ENCODE measurements around the gene SAMD13.

SAMD13 gene

DNA sequence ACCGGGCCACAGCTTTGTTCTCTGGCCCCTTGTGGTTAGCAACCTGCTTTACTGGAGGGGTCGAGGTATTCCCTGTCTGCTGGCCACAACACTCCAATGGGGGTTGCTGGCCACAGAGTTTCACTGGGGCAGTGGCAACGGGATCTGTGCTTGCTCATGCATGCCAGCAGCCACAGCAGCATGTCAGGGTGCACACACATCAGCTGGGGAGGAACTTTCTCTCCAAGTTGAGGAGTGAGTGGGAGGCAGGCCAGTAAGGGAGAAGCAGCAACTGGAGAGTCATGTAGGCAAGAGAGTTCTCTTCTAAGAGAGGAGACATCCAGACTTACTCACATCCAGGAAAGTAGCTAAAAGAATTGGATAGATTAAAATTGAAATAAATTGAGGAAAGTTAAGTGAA lies 38.0 kb downstream of the SAMD13 start:
- TF ChIP-seq, protein P1, sequence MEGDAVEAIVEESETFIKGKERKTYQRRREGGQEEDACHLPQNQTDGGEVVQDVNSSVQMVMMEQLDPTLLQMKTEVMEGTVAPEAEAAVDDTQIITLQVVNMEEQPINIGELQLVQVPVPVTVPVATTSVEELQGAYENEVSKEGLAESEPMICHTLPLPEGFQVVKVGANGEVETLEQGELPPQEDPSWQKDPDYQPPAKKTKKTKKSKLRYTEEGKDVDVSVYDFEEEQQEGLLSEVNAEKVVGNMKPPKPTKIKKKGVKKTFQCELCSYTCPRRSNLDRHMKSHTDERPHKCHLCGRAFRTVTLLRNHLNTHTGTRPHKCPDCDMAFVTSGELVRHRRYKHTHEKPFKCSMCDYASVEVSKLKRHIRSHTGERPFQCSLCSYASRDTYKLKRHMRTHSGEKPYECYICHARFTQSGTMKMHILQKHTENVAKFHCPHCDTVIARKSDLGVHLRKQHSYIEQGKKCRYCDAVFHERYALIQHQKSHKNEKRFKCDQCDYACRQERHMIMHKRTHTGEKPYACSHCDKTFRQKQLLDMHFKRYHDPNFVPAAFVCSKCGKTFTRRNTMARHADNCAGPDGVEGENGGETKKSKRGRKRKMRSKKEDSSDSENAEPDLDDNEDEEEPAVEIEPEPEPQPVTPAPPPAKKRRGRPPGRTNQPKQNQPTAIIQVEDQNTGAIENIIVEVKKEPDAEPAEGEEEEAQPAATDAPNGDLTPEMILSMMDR (IDR thresholded peaks at IDR 0.05; ENCODE audit: low read depth, low read length), result no peak

GRCh38 chr1:84344286-84344685 lies 42.8 kb downstream of the SAMD13 start:
- Histone ChIP-seq H3K9me3 (no peaks in the 10 kb centered on the region), H3K4me1 (no peaks in the 10 kb centered on the region), H3K27me3 (no peaks in the 10 kb centered on the region), H3K4me3 (ENCODE audit: low read depth, low read length) (no peak overlapping the region), H3K36me3 (no peaks in the 10 kb centered on the region)
- no peak for DNase-seq
- TF ChIP-seq, protein P1 (IDR thresholded peaks at IDR 0.05; ENCODE audit: low read depth, low read length), result no peak

More for the DNA sequence above, 38.0 kb downstream of the SAMD13 start:
- Histone ChIP-seq H3K9me3 (no peaks in the 10 kb centered on the region), H3K36me3 (no peaks in the 10 kb centered on the region), H3K27me3 (no peaks in the 10 kb centered on the region), H3K4me1 (no peaks in the 10 kb centered on the region), H3K4me3 (ENCODE audit: low read depth, low read length) (no peak overlapping the region)
- DNase-seq, result no peak

- no peak for DNase-seq
- Histone ChIP-seq H3K4me3 (ENCODE audit: low read depth, low read length) (no peak overlapping the region), H3K36me3 (no peaks in the 10 kb centered on the region), H3K9me3 (no peaks in the 10 kb centered on the region), H3K27me3 (no peaks in the 10 kb centered on the region), H3K4me1 (no peaks in the 10 kb centered on the region)
- TF ChIP-seq, protein P1 (IDR thresholded peaks at IDR 0.05; ENCODE audit: low read depth, low read length), result no peak
These were observed 43.7 kb downstream of the SAMD13 start for GRCh38 chr1:84345220-84345619.

DNA sequence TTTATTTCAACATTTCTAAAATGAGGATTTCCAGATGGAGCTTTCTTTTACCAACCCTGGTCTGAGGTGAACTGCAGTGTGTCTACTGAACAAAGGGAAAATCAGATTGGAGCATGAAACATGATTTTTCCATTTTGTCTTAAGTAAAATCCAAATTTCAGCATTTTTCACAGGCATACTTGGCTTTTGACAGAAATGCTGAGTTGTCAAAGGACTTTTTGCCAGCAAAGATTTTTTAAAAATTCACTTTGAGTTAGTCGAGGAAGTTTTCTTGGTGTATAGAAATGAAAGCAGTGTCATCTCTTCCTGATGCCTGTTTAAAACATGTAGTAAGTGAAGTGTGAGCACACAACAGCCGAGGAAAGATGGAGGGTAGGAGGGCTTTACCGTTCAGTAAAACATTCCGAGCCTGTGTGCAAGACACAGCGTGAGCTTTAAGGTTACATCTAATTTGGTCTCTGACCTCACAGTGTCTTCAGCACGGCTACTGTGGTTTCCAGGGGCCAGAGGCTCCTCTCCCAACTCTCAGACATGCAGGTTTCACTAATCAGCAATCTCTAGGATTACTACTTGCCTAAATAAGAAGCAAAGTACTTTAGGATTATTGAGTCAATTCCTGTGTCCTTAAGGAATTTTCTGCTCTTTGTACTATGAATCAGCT lies 45.9 kb downstream of the SAMD13 start:
- TF ChIP-seq, protein P1 (IDR thresholded peaks at IDR 0.05; ENCODE audit: low read depth, low read length), result no peak
- Histone ChIP-seq H3K9me3 (no peaks in the 10 kb centered on the region), H3K36me3 (no peaks in the 10 kb centered on the region), H3K27me3 (no peaks in the 10 kb centered on the region), H3K4me1 (peaks cover 9% of the 10 kb centered on the region), H3K4me3 (ENCODE audit: low read depth, low read length) (no peak overlapping the region)
- DNase-seq, result no peak

DNA sequence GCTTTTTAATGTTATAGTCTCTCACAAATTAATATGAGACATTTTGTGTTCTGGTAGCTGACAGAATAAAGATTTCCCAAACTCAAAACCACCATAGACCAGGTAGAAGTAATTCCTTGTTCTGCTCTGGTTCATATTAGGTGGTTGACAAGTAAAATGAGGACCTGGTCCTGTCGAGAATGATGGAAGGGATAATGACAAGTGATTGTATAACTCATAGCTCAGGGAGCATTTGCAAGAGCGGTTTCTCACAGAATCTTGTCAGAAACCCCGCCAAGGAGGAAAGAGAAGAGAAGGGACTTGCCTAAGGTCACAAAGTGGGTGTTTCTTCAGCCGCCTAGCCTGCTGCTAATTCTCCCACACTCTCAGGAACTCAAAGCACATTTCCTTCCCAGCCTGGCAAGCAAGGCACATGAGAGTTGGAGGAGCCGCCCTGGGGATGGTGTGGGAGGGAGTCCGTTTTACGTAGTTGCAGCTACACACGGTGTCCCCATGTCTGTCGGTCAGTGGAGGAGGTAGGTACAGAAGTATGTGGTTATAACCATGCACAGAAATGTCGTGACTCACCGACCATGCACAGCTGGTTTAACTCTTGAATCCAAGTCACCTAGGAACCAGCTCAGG lies 46.5 kb downstream of the SAMD13 start:
- Histone ChIP-seq H3K27me3 (no peaks in the 10 kb centered on the region), H3K4me3 (ENCODE audit: low read depth, low read length) (no peak overlapping the region), H3K9me3 (no peaks in the 10 kb centered on the region), H3K4me1 (peaks cover 15% of the 10 kb centered on the region), H3K36me3 (no peaks in the 10 kb centered on the region)
- TF ChIP-seq, protein P1 (IDR thresholded peaks at IDR 0.05; ENCODE audit: low read depth, low read length), result no peak
- DNase-seq, result no peak

GRCh38 chr1:84348759-84349158 lies 47.3 kb downstream of the SAMD13 start:
- H3K27me3 ChIP-seq, result no peaks in the 10 kb centered on the region
- no peak for DNase-seq
- no peak overlapping the region for H3K4me3 ChIP-seq (ENCODE audit: low read depth, low read length)
- TF ChIP-seq, protein P1 (IDR thresholded peaks at IDR 0.05; ENCODE audit: low read depth, low read length), result no peak
- H3K4me1 ChIP-seq, result peaks cover 16% of the 10 kb centered on the region
- H3K36me3 ChIP-seq, result no peaks in the 10 kb centered on the region
- no peaks in the 10 kb centered on the region for H3K9me3 ChIP-seq
